Measurements from ENCODE around the gene CASZ1.

CASZ1 gene

GRCh38 chr1:10615932-10616671, 180.3 kb downstream of the CASZ1 start:
- no peak for DNase-seq

GRCh38 chr1:10615332-10615731, 181.1 kb downstream of the CASZ1 start:
- no peak for DNase-seq

- no peak for DNase-seq
Observed at GRCh38 chr1:10614377-10615225, 181.8 kb downstream of the CASZ1 start.

- no peak for DNase-seq
Observed at GRCh38 chr1:10613861-10614260, 182.6 kb downstream of the CASZ1 start.

- DNase-seq, result no peak
Observed at GRCh38 chr1:10613340-10613739, 183.1 kb downstream of the CASZ1 start.

- DNase-seq, result no peak
Observed at GRCh38 chr1:10612436-10613160, 183.8 kb downstream of the CASZ1 start.

- DNase-seq, result no peak
Observed at GRCh38 chr1:10610901-10611600, 185.4 kb downstream of the CASZ1 start.

- DNase-seq, result no peak
Observed at GRCh38 chr1:10608690-10609089, 187.8 kb downstream of the CASZ1 start.

- DNase-seq, result no peak
Observed at GRCh38 chr1:10607228-10607627, 189.2 kb downstream of the CASZ1 start.

GRCh38 chr1:10606064-10606463, 190.4 kb downstream of the CASZ1 start:
- DNase-seq, result no peak

GRCh38 chr1:10604966-10605365, 191.5 kb downstream of the CASZ1 start:
- DNase-seq, result peak; percentile 6

GRCh38 chr1:10602936-10603335, 193.5 kb downstream of the CASZ1 start:
- DNase-seq, result no peak

GRCh38 chr1:10601342-10602070, 194.9 kb downstream of the CASZ1 start:
- DNase-seq, result no peak

- no peak for DNase-seq
Observed at GRCh38 chr1:10599194-10599861, 197.1 kb downstream of the CASZ1 start.

- DNase-seq, result no peak
Observed at GRCh38 chr1:10598389-10598702, 198.1 kb downstream of the CASZ1 start.

- no peak for DNase-seq
Observed at GRCh38 chr1:10597492-10598388, 198.7 kb downstream of the CASZ1 start.

GRCh38 chr1:10596780-10597179, 199.7 kb downstream of the CASZ1 start:
- no peak for DNase-seq

GRCh38 chr1:10594595-10595223, 201.7 kb downstream of the CASZ1 start:
- DNase-seq, result no peak

- no peak for DNase-seq
Observed at GRCh38 chr1:10593750-10594149, 202.7 kb downstream of the CASZ1 start.

- no peak for DNase-seq
Observed at GRCh38 chr1:10592373-10592772, 204.1 kb downstream of the CASZ1 start.

Measured in stimulated activated CD8-positive, alpha-beta memory T cell treated with anti-CD3 and anti-CD28 coated beads, Interleukin-4, amount 100 ng/mL, for 48 hours (primary cell).